ENCODE results near the gene NADSYN1. TPM values are rescaled to one million over a fixed set of nuclear protein-coding genes. Genes with fewer than 3 reads are reported as not detected.

NADSYN1 gene
- total RNA-seq, 1 donor from 2014 or later, result 72.8 TPM

- no peak overlapping the region for H3K4me3 ChIP-seq (ENCODE audit: low read depth, low read length)
- TF ChIP-seq CTCF (conservative IDR thresholded peaks at IDR 0.05; ENCODE audit: low read depth, low read length), result no peak
These were observed 15.1 kb upstream of the NADSYN1 start for GRCh38 chr11:71437879-71438278.

DNA sequence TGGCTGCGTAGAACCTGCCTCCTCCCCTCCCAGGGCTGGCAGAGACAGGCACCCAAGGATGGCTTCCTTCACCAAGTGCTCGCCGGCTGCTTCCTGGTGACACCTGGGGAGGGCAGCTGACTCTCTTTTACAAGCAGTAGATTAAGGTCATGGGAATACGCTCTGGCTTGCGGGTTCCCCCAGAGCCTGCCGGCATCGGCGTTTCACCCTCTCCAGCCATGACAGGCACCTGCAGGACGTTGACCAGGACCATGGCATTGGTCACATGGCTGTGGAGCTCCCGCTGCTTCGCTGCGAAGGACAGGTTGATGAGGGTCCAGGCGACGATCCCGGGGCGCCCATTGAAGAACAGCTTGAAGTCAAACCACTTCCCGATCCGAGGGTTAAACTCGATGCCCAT lies 14.4 kb upstream of the NADSYN1 start:
- H3K4me3 ChIP-seq (ENCODE audit: low read depth, low read length), result no peak overlapping the region
- no peak for DNase-seq (ENCODE audit: low read depth)
- TF ChIP-seq CTCF (conservative IDR thresholded peaks at IDR 0.05; ENCODE audit: low read depth, low read length), result no peak

More at GRCh38 chr11:71437879-71438278, 15.1 kb upstream of the NADSYN1 start:
- no peak for DNase-seq (ENCODE audit: low read depth)

DNA sequence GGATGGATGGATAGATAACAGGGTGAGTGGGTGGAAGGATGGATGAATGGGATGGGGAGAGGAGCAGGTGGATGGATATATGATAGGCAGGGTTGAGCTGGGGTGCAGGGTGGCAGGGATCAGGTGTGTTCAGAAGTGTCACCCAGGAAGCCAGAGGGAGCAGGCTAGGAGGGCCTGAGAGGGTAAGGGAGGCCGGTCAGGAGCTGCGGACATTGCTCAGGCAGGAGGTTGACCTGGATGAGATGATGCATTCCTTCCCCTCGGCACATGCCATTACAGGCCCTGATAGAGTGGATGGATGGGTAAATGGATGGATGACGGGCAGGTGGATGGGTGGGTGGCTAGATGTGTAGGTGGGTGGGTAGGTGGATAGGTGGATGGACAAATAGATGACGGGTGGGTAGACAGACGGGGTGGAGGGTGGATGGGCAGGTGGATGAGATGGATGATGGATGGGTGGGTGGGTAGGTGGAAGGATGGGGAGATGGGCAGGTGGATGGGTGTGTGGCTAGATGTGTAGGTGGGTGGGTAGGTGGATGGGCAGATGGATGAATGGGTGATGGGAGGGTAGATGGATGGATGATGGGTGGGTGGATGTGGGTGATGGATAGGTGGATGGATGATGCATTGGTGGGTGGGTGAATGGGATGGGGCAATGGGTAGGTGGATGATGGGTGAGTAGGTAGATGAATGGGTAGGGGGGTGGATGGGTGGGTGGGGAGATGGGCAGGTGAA lies 12.8 kb upstream of the NADSYN1 start:
- TF ChIP-seq CTCF (conservative IDR thresholded peaks at IDR 0.05; ENCODE audit: low read depth, low read length), result no peak
- no peak overlapping the region for H3K4me3 ChIP-seq (ENCODE audit: low read depth, low read length)
- no peak for DNase-seq (ENCODE audit: low read depth)

DNA sequence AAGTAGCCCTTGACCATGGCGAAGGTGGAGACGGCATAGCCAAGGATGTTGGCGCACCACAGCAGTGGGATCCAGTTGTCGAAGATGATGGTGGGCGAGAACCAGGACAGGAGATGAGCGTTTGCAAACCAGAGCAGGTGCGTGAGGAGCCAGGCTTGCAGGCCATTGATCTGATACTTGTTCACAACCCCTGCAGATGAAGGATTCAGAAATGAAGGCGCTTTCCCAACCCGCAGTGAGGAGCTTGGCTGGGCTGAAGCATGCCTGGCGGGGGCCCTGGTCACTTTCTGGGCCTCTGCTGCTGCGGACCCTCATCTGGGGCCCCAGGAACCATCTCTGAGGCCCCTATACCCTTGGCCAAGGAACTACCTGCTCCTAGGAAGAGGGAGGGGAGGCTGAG lies 11.8 kb upstream of the NADSYN1 start:
- no peak overlapping the region for H3K4me3 ChIP-seq (ENCODE audit: low read depth, low read length)
- no peak for TF ChIP-seq CTCF (conservative IDR thresholded peaks at IDR 0.05; ENCODE audit: low read depth, low read length)
- no peak for DNase-seq (ENCODE audit: low read depth)

- H3K4me3 ChIP-seq (ENCODE audit: low read depth, low read length), result no peak overlapping the region
- no peak for TF ChIP-seq CTCF (conservative IDR thresholded peaks at IDR 0.05; ENCODE audit: low read depth, low read length)
- DNase-seq (ENCODE audit: low read depth), result no peak
These were observed 10.9 kb upstream of the NADSYN1 start for GRCh38 chr11:71442123-71442522.

GRCh38 chr11:71442880-71443279 lies 10.1 kb upstream of the NADSYN1 start:
- H3K4me3 ChIP-seq (ENCODE audit: low read depth, low read length), result no peak overlapping the region
- no peak for TF ChIP-seq CTCF (conservative IDR thresholded peaks at IDR 0.05; ENCODE audit: low read depth, low read length)
- DNase-seq (ENCODE audit: low read depth), result no peak
